Right atrium auricular region (tissue), 2 donors: Measurements from ENCODE around the gene XAF1. TPM values are rescaled to one million over a fixed set of nuclear protein-coding genes. Genes with fewer than 3 reads are reported as not detected.

Source experiments
- DNase-seq: peaks from one replicate; pipeline ENCODE4 v3.0.0-alpha.2; 2019; ENCODE audit warnings: low spot score
- H3K27ac ChIP-seq, 2 donors: fragments of 200-600 bp; sonication (generic); 1 replicate in 1 of 2; 2 replicates in 1 of 2; pipeline ENCODE4 v1.5.1; 2016 to 2019
- H3K27me3 ChIP-seq, 2 donors: fragments of 200-600 bp; sonication (generic); one replicate each; pipeline versions ENCODE4 v1.5.1 to v1.6.0; 2017 to 2019
- H3K36me3 ChIP-seq: fragments of 200-600 bp; sonication (generic); one replicate; pipeline ENCODE4 v1.5.1; 2016
- H3K4me1 ChIP-seq, 2 donors: fragments of 200-600 bp; sonication (generic); one replicate each; pipeline versions ENCODE4 v1.5.1 to v1.6.0; 2017 to 2019
- H3K4me3 ChIP-seq, 2 donors: fragments of 200-600 bp; sonication (generic); 1 replicate in 1 of 2; 2 replicates in 1 of 2; pipeline ENCODE4 v1.5.1; 2017 to 2019; ENCODE audit warnings: mild to moderate bottlenecking in 1 of 2, moderate library complexity in 1 of 2
- H3K9me3 ChIP-seq, 2 donors: fragments of 200-600 bp; sonication (generic); one replicate each; pipeline ENCODE4 v1.5.1; 2019
- total RNA-seq, 2 donors: library from RNA; depleted of rRNA; stranded (reverse); fragments of >200 nt; gene quantifications; one replicate each; pipeline ENCODE4 v1.1.0, GENCODE V29; 2016
- TF ChIP-seq, protein P1 (sequence below), 2 donors: fragments of 200-600 bp; sonication (generic); IDR thresholded peaks; one replicate each; pipeline ENCODE4 v1.5.1; 2019; ENCODE audit warnings: antibody characterized with exemption in 2 of 2

Gene XAF1
- total RNA-seq, 2 donors from 2014 or later, result 9.4 to 12.8 TPM

DNA sequence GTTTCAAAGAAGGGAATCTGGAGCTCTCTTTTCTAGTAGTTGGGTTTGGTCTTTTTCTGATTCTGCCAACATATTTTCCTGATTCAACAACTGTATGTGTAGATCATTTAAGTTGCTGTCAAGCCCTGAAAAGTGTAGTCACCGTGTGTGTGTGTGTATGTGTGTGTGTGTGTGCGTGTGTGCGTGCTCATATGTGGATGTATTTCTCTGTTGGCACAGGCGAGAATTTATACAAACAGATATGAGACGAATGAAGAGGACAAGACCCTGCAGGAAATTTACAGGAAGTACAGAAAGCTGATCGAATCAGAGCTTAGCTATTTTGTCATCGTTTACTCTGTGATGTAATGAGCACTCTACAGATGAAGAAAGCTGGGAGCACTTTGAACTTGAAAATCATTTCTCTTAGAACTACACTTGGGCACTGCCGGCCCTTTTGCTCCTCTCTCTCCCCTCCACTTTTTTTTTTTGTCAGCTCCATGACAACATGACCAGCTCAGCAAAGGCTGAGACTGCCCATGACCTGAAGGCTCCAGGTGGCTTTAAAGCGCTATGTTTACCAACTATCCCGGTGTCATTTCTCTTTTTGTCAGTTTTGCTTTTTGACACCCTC is 31.3 kb downstream of the XAF1 start:
- Histone ChIP-seq H3K36me3 (no peaks in the 10 kb centered on the region), H3K27me3 (no peaks in the 10 kb centered on the region), H3K27ac (no peak overlapping the region), H3K4me1 (no peaks in the 10 kb centered on the region), H3K9me3 (peaks cover 0 to 15% of the 10 kb centered on the region in 2 donors), H3K4me3 (no peak overlapping the region)
- TF ChIP-seq, protein P1, sequence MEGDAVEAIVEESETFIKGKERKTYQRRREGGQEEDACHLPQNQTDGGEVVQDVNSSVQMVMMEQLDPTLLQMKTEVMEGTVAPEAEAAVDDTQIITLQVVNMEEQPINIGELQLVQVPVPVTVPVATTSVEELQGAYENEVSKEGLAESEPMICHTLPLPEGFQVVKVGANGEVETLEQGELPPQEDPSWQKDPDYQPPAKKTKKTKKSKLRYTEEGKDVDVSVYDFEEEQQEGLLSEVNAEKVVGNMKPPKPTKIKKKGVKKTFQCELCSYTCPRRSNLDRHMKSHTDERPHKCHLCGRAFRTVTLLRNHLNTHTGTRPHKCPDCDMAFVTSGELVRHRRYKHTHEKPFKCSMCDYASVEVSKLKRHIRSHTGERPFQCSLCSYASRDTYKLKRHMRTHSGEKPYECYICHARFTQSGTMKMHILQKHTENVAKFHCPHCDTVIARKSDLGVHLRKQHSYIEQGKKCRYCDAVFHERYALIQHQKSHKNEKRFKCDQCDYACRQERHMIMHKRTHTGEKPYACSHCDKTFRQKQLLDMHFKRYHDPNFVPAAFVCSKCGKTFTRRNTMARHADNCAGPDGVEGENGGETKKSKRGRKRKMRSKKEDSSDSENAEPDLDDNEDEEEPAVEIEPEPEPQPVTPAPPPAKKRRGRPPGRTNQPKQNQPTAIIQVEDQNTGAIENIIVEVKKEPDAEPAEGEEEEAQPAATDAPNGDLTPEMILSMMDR (IDR thresholded peaks at IDR 0.05), result no peak
- no peak for DNase-seq

DNA sequence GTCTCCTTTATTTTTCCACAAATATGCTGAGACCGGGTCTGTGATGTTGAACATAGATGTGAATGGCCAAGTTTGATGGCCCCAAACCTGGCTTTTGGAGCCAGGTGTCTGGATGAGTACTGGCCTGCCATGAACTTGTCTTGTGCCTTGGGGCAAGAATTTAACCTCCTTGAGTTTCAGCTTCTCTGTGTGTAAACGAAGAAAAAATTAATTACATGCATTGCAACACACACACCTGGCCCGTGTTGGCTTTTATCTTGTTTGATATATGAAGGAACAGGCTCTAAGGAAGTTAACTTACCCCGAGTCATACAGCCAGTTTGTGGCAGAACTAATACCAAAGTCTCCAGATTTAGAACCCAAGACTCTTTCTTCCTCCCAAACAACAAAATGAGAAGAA is 33.3 kb downstream of the XAF1 start:
- Histone ChIP-seq H3K36me3 (no peaks in the 10 kb centered on the region), H3K4me1 (no peaks in the 10 kb centered on the region), H3K27me3 (no peaks in the 10 kb centered on the region), H3K9me3 (peaks cover 0 to 15% of the 10 kb centered on the region in 2 donors), H3K27ac (no peak overlapping the region), H3K4me3 (no peak overlapping the region)
- TF ChIP-seq, protein P1 (IDR thresholded peaks at IDR 0.05), result no peak
- DNase-seq, result no peak

DNA sequence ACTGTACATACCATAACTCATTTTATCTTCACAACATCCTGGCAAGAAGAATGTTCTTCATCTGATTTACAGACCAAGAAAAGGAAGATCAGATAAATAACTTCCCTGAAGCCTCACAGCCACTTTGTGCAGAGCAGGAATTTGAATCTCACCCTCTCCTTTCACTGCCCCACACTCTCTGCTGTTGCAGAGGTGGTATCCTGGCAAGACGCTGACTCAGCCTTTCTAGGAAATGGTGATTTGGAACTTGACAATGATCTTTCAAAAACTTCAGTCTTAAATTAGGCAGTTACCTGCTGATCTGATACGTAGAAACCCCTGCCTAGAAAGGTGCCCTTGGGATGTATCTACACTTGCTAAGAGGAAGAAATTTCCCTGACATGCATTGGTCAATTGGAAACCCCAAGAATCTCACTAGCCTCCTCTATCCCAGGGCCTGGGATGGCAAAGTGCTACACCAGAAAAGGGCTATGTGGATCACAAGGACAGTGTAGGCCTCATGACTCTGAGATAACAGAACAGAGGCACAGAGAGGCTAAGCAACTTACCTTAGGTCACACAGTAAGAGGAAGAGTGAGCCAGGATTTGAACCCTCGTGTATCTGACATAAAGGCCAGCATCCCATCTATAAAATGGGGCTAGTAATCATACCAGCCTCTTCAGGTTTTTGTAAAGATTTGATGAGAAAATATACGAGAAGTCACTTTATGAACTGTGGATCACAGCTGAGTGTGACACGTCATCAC is 38.1 kb downstream of the XAF1 start:
- TF ChIP-seq, protein P1 (IDR thresholded peaks at IDR 0.05), result no peak
- no peaks in the 10 kb centered on the region for H3K27me3 ChIP-seq
- H3K27ac ChIP-seq, result no peak overlapping the region
- H3K4me3 ChIP-seq, result no peak overlapping the region
- no peaks in the 10 kb centered on the region for H3K4me1 ChIP-seq
- no peaks in the 10 kb centered on the region for H3K36me3 ChIP-seq
- DNase-seq, result no peak
- no peaks in the 10 kb centered on the region for H3K9me3 ChIP-seq

DNA sequence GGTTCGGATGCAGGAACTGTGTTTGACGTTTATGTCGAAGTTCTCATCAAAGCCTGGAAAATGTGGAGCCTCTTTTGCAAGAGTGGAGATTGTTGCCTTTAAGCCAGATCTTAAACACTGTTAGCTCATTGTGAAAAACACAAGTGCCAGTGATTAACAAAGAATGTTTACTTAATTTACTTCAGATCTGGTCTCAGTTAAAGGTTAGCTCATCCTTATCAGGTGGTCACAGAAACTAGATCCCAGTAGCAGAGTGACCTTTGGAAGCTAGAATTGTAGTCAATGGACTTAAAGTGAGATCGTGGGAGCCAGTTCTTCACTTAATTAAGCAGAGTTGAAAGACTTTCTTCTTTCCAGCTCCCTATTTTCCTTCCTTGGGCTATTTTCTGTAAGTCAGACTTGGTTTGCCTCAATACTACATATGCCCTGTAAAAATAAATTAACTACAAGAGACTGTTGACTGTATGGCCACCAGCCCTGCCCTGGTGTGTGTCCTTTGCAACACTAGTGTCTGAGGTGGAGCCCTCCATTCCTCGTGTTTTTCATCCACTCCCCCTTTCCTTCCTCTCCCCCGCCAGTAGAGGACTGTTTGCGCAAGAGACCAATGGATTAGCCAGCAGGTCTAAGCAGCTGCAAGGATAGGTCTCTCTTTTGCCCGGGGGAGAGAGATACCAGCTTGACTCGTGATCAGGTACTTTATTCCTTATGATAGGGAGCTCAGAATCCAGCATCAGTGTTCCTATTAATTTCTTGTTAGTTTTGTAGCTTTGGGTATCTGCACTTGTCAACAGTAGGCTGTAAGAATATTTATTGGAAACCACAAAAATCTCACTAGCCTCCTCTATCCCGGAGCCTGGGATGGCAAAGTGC is 40.4 kb downstream of the XAF1 start:
- Histone ChIP-seq H3K27me3 (no peaks in the 10 kb centered on the region), H3K36me3 (no peaks in the 10 kb centered on the region), H3K4me3 (no peak overlapping the region), H3K27ac (no peak overlapping the region), H3K4me1 (no peaks in the 10 kb centered on the region), H3K9me3 (no peaks in the 10 kb centered on the region)
- DNase-seq, result no peak
- TF ChIP-seq, protein P1 (IDR thresholded peaks at IDR 0.05), result no peak

DNA sequence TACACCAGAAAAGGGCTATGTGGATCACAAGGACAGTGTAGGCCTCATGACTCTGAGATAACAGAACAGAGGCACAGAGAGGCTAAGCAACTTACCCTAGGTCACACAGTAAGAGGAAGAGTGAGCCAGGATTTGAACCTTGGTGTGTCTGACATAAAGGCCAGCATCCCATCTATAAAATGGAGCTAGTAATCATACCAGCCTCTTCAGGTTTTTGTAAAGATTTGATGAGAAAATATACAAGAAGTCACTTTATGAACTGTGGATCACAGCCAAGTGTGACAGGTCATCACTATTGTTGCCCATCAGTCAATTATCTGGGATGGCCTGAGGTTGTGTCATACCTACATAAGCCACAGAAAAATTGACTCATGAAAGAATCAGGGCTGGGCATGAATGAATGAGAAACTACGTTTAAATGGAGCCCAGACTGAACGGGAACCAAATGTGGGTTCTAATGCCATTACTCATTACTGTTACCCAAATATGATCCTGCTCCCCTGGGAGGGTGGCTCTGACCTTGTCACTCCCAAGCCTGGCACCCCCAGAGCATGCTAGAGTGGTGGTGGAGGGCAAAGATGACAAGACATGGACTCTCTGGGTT is 41.1 kb downstream of the XAF1 start:
- TF ChIP-seq, protein P1 (IDR thresholded peaks at IDR 0.05), result no peak
- DNase-seq, result no peak
- Histone ChIP-seq H3K36me3 (no peaks in the 10 kb centered on the region), H3K4me1 (no peaks in the 10 kb centered on the region), H3K27ac (no peak overlapping the region), H3K9me3 (no peaks in the 10 kb centered on the region), H3K27me3 (no peaks in the 10 kb centered on the region), H3K4me3 (no peak overlapping the region)
